IPS-20b (cell line): ENCODE data around the gene SEC14L5.

ENCODE experiments used
- H3K27ac ChIP-seq: one replicate; pipeline ENCODE4 v1.5.1; 2013; ENCODE audit warnings: low read length
- H3K27me3 ChIP-seq: 2 replicates; pipeline ENCODE4 v1.6.1; 2013; ENCODE audit warnings: mild to moderate bottlenecking, low read length, inconsistent platforms; ENCODE audit not compliant: insufficient read depth
- H3K36me3 ChIP-seq: 2 replicates; pipeline ENCODE4 v1.6.1; 2013; ENCODE audit warnings: low read depth, mild to moderate bottlenecking, inconsistent platforms, low read length, moderate library complexity; ENCODE audit not compliant: insufficient read depth
- H3K4me1 ChIP-seq: 2 replicates; pipeline ENCODE4 v1.6.1; 2013; ENCODE audit warnings: mild to moderate bottlenecking, control low read depth, inconsistent platforms, low read length, moderate library complexity; ENCODE audit not compliant: insufficient read depth
- H3K4me3 ChIP-seq: 2 replicates; pipeline ENCODE4 v1.5.1; 2013; ENCODE audit warnings: mild to moderate bottlenecking, low read length, inconsistent platforms
- H3K9ac ChIP-seq: 2 replicates; pipeline ENCODE4 v1.6.1; 2013; ENCODE audit warnings: low read depth, mild to moderate bottlenecking, inconsistent platforms, low read length, moderate library complexity
- H3K9me3 ChIP-seq: 2 replicates; pipeline ENCODE4 v1.6.1; 2013; ENCODE audit warnings: mild to moderate bottlenecking, low read depth, low read length, inconsistent platforms; ENCODE audit not compliant: insufficient read depth

SEC14L5 gene

GRCh38 chr16:4979736-4980660 lies 21.9 kb downstream of the SEC14L5 start:
- H3K9me3 ChIP-seq: no peaks in the 10 kb centered on the region
- H3K27ac ChIP-seq: no peak overlapping the region
- H3K36me3 ChIP-seq: no peaks in the 10 kb centered on the region
- H3K9ac ChIP-seq: no peak overlapping the region
- no peaks in the 10 kb centered on the region for H3K27me3 ChIP-seq
- no peaks in the 10 kb centered on the region for H3K4me1 ChIP-seq
- no peak overlapping the region for H3K4me3 ChIP-seq

DNA sequence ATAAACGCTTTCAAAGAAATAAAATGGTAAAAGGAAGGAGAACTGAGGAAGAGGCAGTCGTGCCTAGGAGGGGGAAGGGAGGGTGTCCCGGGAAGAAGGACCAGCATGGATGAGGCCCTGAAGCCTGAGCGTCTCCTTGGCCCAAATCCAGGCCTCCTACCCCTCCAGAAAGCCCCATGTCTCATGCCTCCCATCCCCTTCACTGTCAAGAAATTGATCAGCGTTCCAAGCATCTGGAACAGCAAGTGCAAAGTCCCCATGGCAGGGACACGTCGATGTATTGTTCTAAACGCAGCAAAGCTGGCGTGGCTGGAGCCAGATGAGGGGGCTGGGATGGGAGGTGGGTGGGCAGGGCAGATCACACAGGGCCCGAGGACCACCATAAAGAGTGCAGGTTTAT lies 22.6 kb downstream of the SEC14L5 start:
- Histone ChIP-seq H3K36me3 (no peaks in the 10 kb centered on the region), H3K4me3 (no peak overlapping the region), H3K4me1 (no peaks in the 10 kb centered on the region), H3K27me3 (0 out of 2 replicates have a peak, but pooled peaks cover under 1% of the 10 kb centered on the region), H3K9ac (no peak overlapping the region), H3K9me3 (no peaks in the 10 kb centered on the region), H3K27ac (no peak overlapping the region)

GRCh38 chr16:4981473-4981872 lies 23.3 kb downstream of the SEC14L5 start:
- Histone ChIP-seq H3K27me3 (peaks cover 8% of the 10 kb centered on the region), H3K4me1 (no peaks in the 10 kb centered on the region), H3K27ac (no peak overlapping the region), H3K9me3 (no peaks in the 10 kb centered on the region), H3K9ac (no peak overlapping the region), H3K36me3 (no peaks in the 10 kb centered on the region), H3K4me3 (no peak overlapping the region)

- H3K9ac ChIP-seq: no peak overlapping the region
- H3K9me3 ChIP-seq: no peaks in the 10 kb centered on the region
- no peak overlapping the region for H3K4me3 ChIP-seq
- H3K4me1 ChIP-seq: no peaks in the 10 kb centered on the region
- peaks cover 16% of the 10 kb centered on the region for H3K27me3 ChIP-seq
- H3K27ac ChIP-seq: no peak overlapping the region
- H3K36me3 ChIP-seq: no peaks in the 10 kb centered on the region
Measured at GRCh38 chr16:4982056-4982867, 24.1 kb downstream of the SEC14L5 start.

- Histone ChIP-seq H3K36me3 (no peaks in the 10 kb centered on the region), H3K27me3 (peaks cover 37% of the 10 kb centered on the region), H3K4me3 (no peak overlapping the region), H3K27ac (no peak overlapping the region), H3K9ac (no peak overlapping the region), H3K4me1 (no peaks in the 10 kb centered on the region), H3K9me3 (no peaks in the 10 kb centered on the region)
Measured at GRCh38 chr16:4984174-4984990, 26.3 kb downstream of the SEC14L5 start.

DNA sequence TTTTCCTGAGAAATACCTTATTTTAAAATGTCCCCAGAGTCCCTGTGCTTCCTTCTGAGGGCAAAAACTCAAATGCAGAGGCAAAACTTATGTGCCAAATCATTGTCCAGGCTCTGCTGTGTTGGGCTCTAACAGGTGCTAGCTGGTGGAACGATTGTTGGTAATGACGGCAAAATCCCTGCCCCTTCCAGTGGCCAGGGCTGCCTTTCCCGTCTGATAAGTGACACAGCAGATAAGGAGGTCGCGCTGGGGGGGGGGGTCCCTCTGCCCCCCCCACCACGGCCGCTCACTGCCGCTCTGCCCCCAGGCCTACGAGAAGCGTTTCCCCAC lies 29.1 kb downstream of the SEC14L5 start:
- H3K4me3 ChIP-seq: peak overlapping the region; percentile 49; the same call in 1 of the 2 replicates
- H3K9ac ChIP-seq: no peak overlapping the region; the same call in 1 of the 2 replicates
- no peaks in the 10 kb centered on the region for H3K9me3 ChIP-seq

GRCh38 chr16:4987580-4988374 lies 29.6 kb downstream of the SEC14L5 start:
- Histone ChIP-seq H3K9me3 (no peaks in the 10 kb centered on the region), H3K36me3 (no peaks in the 10 kb centered on the region), H3K27me3 (peaks cover 41% of the 10 kb centered on the region), H3K4me1 (no peaks in the 10 kb centered on the region), H3K9ac (no peak overlapping the region; the same call in 1 of the 2 replicates), H3K4me3 (peak overlapping the region; percentile 49; the same call in 1 of the 2 replicates), H3K27ac (no peak overlapping the region)

More for the DNA sequence above, 29.1 kb downstream of the SEC14L5 start:
- Histone ChIP-seq H3K27ac (no peak overlapping the region), H3K4me1 (no peaks in the 10 kb centered on the region), H3K27me3 (peaks cover 41% of the 10 kb centered on the region), H3K36me3 (no peaks in the 10 kb centered on the region)

GRCh38 chr16:4988647-4989046 lies 30.5 kb downstream of the SEC14L5 start:
- no peak overlapping the region for H3K4me3 ChIP-seq
- no peaks in the 10 kb centered on the region for H3K4me1 ChIP-seq
- H3K27ac ChIP-seq: no peak overlapping the region
- H3K36me3 ChIP-seq: no peaks in the 10 kb centered on the region
- H3K9me3 ChIP-seq: no peaks in the 10 kb centered on the region
- no peak overlapping the region for H3K9ac ChIP-seq
- peaks cover 41% of the 10 kb centered on the region for H3K27me3 ChIP-seq

DNA sequence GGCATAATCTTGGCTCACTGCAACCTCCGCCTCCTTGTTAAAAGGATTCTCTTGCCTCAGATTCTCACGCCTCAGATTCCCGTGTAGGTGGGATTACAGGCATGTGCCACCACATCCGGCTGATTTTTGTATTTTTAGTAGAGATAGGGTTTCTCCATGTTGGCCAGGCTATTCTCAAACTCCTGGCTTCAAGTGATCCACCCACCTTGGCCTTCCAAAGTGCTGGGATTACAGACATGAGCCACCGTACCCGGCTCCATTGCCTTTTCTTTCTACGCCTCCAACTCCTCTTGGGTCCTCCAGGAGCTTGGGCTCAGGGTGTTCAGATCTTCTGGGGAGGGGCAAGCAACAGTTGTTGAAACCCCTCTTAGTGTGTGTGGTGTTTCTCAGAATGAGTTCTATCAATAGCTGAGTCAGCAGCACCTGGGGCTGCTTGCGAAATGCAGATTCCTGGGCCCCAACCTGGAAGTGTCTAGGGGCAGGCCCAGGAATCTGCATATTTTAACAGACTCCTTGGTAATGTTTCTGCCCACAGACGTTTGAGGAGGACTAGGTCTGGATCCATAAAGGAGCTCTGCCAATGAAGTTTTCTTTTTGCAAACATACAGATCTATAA lies 31.4 kb downstream of the SEC14L5 start:
- Histone ChIP-seq H3K36me3 (no peaks in the 10 kb centered on the region), H3K27ac (no peak overlapping the region), H3K4me1 (no peaks in the 10 kb centered on the region), H3K9ac (no peak overlapping the region), H3K27me3 (peaks cover 41% of the 10 kb centered on the region), H3K4me3 (no peak overlapping the region), H3K9me3 (no peaks in the 10 kb centered on the region)

GRCh38 chr16:4990415-4990814 lies 32.3 kb downstream of the SEC14L5 start:
- H3K4me1 ChIP-seq: no peaks in the 10 kb centered on the region
- H3K36me3 ChIP-seq: no peaks in the 10 kb centered on the region
- no peak overlapping the region for H3K9ac ChIP-seq
- H3K27ac ChIP-seq: no peak overlapping the region
- H3K27me3 ChIP-seq: peaks cover 41% of the 10 kb centered on the region
- H3K4me3 ChIP-seq: no peak overlapping the region
- no peaks in the 10 kb centered on the region for H3K9me3 ChIP-seq
